GM18909 (cell line): ENCODE measurements around the gene SDHAF2.
"Not testable (repeated sequence)": the region's sequence is repeated elsewhere in the genome, so short reads cannot be mapped to it uniquely, and the experiment has no call there.

Source experiments
- ATAC-seq: cut with Tn5 transposase; IDR thresholded peaks from one replicate; pipeline ENCODE4 v1.9.1; 2021; ENCODE audit warnings: mild to moderate bottlenecking; ENCODE audit not compliant: unreplicated experiment, poor library complexity

Gene SDHAF2

DNA sequence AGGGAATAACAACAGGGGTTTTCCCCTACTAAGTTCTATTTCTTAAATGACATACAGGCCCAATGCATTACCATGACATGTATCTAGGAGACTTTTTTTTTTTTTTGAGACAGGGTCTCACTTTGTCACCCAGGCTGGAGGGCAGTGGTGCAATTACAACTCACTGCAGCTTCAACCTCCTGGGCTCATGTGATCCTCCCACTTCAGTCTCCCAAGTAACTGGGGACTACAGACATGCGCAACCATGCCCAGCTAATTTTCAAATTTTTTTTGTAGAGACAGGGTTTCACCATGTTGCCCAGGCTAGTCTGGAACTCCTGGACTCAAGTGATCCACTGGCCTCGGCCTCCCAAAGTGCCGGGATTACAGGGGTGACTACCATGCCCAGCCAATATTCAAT is 7.7 kb upstream of the SDHAF2 start:
- ATAC-seq, result no peak

DNA sequence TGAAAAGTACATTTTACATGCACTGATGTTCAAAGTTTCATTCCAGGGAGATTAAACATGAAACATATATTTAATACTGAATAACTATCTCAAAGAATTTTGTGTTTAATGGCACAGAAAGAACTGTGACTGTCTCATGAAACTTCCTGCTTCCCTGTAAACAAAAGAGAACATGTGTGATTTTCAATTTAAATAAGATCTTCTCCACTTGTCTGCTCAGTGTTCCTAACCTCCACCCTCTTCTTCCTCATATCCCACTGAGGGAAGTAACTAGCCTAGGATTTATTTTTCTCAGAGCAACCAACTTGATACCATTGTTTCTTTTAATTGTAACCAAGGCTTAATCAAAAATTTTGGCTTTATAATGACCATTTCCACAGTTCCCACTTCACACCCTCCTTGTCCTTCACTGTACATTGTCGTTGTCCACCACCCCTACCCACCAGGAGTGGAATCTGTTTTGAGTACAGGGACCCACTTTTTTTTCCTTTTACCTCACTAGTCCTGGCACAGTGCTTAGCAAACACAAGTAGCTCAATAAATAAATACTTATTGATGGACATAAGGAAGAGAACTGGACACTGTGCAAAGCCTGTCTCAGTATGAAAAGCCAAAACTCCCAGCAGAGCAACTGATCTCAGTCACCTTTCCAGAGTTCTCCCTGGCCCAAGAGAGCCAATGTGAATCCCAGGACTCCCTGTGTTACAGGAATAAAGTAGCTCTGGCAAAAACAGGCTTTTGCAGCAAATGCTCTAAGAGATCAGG is 4.4 kb upstream of the SDHAF2 start:
- ATAC-seq, result no peak

DNA sequence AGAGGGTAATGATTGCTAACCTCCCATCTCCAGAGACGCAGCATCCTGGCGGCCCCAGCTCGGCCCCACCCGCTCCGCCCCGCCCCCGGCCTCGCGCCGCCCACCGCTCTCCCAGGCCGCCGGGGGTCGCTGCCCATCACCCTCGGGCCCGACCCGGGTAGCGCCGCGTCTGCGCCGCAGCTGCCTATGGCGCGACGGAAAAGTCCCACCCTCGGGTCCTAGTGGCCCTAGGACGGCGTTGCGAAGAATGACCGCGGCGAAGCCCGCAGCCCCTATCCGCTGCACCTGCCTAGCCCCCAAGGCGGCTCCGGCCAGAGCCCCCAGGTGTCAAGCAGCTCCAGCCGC is 606 bp upstream of the SDHAF2 start:
- peak; percentile 53 for ATAC-seq

DNA sequence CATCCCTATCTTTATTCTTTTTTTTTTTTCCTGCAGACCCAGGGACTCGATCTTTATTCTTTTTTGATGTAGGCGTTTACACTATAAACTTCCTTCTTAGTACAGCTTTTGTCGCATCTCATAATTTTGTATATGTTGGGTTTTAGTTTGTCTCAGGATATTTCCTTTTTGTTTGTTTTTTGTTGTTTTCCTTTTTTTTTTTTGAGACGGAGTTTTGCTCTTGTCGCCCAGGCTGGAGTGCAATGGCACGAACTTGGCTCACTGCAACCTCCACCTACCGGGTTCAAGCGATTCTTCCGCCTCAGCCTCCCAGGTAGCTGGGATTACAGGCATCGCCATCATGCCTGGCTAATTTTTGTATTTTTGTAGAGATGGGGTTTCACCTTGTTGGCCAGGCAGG is 915 bp downstream of the SDHAF2 start:
- ATAC-seq, result not testable (repeated sequence)

DNA sequence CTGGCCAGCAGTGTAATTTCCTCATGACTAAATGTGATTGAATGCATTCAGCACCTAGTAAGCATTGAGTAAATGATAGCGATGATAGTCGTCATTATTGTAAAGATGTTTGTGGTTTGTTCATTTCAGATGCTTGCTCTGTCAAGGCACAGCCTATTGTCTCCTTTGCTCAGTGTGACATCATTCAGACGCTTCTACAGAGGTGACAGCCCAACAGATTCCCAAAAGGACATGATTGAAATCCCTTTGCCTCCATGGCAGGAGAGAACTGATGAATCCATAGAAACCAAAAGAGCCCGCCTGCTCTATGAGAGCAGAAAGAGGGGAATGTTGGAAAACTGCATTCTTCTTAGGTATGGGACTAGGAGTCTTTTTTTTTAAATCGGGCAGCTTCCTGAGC is 7.6 kb downstream of the SDHAF2 start:
- ATAC-seq, result no peak

DNA sequence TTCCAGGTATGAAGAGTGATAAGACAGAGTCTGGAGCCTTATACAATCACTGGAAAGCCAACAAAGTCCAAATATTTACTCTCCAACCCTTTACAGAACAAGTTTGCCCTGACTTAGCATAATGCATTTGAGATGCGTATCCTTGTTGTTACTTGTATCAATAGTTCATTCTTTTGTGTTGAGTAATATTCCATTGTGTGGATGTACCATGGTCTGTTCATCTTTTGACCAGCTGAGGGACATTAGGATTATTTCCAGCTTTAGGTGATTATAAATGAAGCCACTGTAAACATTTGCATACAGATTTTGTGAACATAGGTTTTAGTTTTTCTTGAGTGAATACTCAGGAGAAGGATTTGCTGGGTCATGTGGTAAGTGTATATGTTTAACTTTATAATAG is 9.7 kb downstream of the SDHAF2 start:
- ATAC-seq, result no peak

DNA sequence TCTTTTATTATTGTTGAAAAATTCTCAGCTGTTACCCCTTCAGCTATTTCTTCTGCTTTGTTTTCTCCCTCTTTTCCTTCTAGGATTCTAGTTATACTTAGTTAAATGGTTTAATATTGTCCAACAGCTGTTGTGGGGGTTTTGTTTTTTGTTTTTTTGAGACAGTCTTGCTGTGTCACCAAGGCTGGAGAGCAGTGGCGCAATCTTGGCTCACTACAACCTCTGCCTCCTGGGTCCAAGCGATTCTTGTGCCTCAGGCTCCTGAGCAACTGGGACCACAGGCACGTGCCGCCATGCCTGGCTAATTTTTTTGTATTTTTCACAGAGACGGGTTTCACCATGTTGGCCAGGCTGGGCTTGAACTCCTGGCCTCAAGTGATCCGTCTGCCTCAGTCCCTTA is 12.7 kb downstream of the SDHAF2 start:
- no peak for ATAC-seq

DNA sequence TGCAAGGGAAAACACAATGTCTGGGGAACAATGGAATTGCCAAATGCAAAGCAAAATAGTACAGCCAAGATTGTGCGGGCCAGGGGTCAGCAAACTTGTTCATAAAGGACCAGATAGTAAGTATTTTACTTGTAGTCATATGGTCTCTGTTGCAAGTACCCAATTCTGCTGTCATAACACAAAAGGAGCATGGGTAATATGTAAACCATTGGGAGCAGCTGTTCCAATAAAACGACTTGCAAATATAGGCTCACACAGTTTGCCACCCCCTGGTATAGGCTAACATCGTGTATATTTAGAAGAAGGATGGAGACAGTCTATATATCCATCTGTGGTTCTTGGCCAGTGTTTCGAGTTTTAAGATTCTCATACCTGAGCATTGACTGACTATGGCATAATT is 15.6 kb downstream of the SDHAF2 start:
- ATAC-seq, result no peak

DNA sequence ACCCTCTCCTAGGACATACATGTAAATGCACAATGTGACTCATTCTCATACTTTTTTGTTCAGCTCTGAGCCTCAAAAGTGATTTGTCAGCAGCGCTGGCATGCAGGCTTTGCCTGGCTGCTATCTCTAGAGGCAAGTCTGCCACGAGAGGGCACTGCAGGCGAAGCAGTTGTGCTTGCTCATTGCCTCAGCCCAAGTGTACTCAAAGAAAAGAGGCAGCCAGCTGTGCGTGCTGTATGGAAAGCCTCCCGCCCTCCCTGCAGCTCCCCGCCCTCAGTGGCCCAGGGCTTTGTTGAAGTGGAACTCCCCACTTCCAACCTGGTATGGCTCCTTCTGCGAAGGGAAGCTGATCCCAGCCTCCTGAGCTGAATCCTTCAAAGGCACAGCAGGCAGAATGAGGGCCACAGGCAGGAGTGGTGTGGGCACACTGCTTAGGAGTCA is 16.3 kb downstream of the SDHAF2 start:
- peak; percentile 67 for ATAC-seq

DNA sequence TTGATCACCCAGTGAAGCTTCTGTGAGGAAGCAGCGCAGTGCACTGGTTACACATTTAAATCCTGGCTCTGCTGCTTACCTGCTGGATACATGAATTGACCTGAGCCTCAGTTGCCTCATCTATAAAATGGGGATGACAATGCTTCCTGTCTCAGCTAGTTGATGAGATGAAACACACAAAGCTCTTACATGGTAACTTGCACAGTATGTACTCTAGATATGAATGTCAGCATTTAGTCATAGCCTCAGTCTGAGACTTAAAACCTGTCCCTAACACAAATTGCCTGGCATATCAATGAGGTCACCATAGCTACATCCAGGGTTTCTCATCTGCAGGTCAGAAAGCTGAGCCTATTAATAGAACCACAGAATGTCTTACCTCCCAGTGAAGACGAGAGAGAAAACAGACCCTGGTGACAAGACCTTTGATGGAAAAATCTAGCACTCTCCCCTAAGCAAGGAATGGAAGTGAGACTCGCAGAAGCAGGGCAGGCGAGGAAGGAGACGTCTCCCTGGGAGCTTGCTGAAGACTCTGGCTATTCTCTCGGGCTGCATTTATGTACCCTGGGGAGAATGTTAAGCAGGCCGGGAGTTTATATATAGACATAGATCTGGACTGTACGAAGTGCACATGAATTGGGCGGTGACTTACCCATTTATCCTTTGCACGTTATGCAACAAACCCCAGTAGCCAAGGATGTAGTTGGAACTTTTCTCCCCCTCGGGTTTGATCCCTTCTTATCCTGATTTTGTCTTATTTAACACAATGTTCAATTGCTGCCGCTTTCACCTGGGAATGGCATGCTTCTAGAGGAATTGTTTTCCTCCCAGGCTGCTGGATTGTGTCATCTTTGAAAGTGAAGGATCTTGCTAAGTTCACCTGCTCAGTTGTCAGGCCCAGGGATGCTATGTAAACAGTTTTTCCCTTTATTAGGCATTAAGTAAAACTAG is 18.0 kb downstream of the SDHAF2 start:
- ATAC-seq, result no peak

DNA sequence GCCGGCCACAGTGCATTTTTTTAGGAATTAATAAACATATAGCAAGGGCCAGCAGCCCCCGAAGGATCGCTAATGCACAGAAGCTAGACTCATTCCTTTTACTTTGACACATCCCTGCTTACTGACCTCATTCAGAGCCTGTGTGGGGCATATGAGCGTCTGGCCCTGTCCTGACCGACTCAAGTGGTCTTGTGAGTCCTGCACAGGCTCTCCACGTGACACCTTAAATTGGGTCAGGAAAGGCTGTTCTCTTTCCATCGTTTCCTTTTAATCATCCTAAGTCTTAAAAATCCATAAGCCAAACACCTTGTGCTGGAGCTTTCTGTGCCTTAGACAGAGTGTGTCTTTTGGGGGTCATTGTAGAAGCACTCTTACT is 18.6 kb downstream of the SDHAF2 start:
- ATAC-seq, result no peak

DNA sequence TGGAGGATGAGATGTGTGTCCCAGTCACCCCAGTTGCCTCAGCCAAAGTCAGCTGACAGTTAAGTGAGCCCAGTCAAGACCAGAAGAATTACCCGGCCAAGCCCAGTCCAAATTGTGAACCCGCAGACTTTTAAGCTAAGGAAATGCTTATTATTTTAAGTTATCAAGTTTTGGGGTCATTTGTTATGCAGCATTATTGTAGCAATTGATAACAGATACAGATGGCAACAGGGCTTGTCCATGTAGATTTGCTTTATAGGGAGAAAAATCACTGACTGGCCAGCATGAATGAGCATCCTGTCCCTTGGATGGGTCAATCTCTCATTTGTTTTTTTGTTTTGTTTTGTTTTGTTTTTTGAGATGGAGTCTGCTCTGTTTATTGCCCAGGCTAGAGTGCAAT is 22.9 kb downstream of the SDHAF2 start:
- ATAC-seq, result no peak

DNA sequence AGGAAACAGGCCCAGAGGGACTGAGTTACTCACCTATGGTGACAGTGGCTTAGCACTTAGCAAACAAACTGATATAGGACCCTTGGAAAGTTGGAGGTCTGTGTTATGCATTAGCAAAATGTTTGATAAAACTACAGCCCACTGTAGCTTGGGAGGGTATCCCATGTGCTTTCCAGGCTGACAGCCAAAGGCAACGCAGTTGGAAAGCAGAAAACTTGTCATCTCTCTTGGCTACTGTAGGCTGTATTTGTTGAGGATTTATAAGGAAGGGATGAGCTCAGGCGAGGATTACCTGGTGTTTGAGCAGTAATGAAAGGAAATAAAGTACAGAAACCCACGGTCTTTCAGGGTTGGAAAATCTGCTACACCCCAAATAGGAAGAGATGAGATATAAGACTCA is 23.8 kb downstream of the SDHAF2 start:
- ATAC-seq, result no peak

DNA sequence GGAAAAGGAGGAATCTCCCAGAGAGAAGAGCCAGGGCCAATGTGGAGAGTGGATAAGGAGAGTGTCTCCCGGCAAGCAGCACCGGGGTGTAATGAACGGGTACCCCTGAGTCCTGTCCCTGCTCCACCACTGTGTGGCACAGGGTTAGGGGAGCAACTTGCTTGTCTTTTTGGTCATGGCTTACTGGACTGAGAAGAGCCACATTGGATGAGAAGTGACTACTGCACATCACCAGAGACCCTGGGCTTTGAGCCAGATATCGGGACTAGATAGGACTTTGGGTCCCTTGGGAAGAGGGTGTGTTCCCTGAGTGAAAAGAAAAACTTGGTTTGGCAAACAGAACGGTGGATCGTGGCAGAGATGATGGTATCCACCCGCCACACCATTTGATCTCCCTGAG is 24.6 kb downstream of the SDHAF2 start:
- ATAC-seq, result no peak

DNA sequence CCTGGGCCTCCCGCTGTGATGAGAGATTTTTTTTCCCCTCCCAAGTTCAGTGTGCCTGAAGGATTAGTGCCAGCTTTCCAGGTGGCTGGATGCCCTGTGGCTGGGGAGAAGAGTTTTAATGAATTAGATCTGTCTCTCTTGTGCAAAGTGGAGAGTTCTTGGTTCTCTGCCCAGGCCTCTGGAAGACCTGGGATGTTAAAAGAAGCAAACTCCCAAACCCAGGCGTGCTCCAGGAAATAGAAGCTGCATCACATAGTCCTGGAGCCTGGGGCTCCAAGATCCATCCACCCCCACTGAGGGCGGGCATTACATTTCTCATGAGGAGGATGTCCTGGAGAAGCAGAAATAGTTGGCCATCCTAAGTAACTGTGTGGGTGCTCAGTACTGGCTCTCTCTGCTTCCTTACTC is 30.6 kb downstream of the SDHAF2 start:
- ATAC-seq, result no peak

DNA sequence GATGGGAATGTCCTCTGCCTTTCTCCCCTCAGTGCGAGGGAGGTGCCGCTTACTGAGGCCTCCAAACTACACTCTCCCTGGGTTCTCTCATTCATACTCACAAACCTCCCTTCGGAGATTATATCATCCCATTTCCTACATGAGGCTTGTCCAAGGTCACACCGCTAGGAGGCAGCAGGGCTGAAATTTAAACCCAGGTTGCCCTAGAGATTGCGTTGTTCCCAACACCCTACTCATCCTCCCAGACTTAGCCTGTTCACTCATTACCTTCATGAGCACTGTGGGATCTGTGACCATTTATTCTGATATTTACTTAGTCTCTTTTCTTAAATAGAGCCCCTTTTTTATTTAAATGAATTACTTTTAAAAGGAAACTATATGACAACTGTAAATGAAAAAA is 31.1 kb downstream of the SDHAF2 start:
- no peak for ATAC-seq

DNA sequence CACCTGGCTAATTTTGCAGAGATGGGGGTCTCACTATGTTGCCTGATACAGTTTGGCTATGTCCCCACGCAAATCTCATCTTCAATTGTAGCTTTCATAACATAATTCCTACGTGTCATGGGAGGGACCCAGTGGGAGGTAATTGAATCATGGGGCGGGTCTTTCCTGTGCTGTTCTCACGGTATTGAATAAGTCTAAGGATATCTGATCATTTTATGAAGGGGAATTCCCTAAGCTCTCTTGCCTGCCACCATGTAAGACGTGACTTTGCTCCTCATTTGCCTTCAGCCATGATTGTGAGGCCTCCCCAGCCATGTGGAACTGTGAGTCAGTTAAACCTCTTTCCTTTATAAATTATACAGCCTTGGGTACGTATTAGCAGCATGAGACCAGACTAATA is 37.7 kb downstream of the SDHAF2 start:
- ATAC-seq, result not testable (repeated sequence)

DNA sequence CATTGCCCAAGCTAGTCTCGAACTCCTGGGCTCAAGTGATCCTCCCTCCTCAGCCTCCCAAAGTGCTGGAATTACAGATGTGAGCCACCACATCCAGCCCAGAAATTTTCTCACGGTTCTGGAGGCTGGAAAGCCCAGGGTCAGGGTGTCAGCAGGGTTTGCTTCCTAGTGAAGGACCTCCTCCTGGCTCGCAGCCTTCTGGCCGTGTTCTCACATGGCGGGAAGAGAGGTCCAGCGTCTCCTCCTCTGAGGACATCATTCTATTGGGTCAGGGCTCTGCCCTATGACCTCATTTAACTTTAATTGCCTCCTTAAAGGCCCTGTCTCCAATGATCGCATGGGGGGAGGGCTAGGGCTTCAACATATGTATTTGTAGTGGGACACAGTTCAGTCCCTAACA is 38.1 kb downstream of the SDHAF2 start:
- no peak for ATAC-seq

DNA sequence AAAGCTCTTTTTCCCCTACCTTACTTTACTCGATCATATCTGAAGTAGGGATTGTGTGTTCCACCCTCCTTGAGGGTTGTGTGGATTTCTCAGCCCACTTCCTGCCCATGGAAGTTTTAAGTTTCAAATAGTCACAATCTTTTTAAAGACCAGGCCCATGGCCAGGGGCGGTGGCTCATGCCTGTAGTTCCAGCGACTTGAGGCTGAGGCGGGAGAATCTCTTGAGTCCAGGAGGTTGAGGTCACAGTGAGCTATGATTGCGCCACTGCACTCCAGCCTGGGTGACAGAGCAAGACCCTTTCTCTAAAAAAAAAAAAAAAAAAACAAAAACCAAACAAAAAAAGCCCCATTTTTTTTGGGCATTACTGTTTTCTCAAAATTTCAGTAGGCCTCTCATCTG is 42.4 kb downstream of the SDHAF2 start:
- ATAC-seq, result no peak

DNA sequence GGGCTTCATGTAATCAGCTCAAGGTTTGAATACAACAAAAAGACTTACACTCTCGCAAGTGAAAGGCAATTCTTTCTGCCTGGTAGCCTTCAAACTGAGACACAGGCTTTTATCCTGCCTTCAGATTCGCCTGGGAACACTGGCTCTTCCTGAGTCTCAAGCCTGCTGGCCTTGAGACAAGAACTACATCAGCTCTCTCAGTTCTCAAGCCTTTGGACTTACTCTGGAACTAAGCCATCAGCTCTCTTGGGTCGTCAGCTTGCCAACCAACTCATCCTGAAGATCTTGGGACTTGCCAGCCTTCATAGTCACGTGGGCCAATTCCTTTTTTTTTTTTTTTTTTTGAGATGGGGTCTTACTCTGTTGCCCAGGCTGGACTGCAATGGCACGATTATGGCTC is 42.9 kb downstream of the SDHAF2 start:
- no peak for ATAC-seq

DNA sequence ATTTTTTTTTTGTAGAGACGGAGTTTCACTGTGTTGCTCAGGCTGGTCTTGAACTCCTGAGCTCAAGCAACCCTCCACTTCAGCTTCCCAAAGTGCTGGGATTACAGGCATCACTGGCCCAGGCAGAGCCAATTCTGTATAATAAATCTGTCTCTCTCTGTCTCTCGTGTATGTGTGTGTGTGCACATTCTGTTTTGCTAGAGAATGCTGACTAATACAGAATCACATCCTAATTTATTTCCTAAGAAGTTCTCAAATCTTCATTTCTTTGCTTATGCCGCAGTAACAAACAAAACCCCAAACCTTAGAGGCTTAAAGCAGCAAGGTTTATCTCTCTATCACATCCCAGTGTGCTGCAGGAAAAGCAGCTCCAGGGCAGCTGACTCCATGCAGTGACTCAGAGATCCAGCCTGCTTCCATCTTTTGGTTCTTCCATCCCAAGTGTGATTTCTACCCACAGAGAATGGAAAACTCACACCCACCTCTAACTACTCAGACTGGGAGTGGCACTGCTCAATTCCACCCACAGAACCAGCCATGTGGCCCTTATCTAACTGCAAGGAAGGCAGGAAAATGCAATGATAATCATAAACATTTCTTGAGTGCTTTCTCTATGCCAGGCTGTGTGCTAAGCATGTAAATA is 43.6 kb downstream of the SDHAF2 start:
- no peak for ATAC-seq
